H9 (cell line): ENCODE results near the gene TAS2R8. TPM values are rescaled to one million over a fixed set of nuclear protein-coding genes. Genes with fewer than 3 reads are reported as not detected.

Experiments used
- DNase-seq: peaks from one replicate; pipeline ENCODE4 v3.0.0-alpha.2; 2017
- H2AFZ ChIP-seq: one replicate; pipeline ENCODE4 v1.6.1; 2013; ENCODE audit warnings: mild to moderate bottlenecking, low read length, control low read depth, moderate library complexity
- H2AK5ac ChIP-seq: 2 replicates; pipeline ENCODE4 v1.6.1; 2013; ENCODE audit warnings: low read length, control low read depth, mixed read lengths; ENCODE audit not compliant: insufficient read length
- H2BK120ac ChIP-seq: one replicate; pipeline ENCODE4 v1.6.1; 2013; ENCODE audit warnings: low read depth, mild to moderate bottlenecking, low read length, control low read depth, inconsistent platforms; ENCODE audit not compliant: poor library complexity, severe bottlenecking
- H2BK12ac ChIP-seq: 2 replicates; pipeline ENCODE4 v1.6.1; 2013; ENCODE audit warnings: low read length, control low read depth, mixed read lengths, low read depth; ENCODE audit not compliant: insufficient read length
- H2BK15ac ChIP-seq: 2 replicates; pipeline ENCODE4 v1.6.1; 2013; ENCODE audit warnings: low read depth, low read length, control low read depth
- H2BK20ac ChIP-seq: one replicate; pipeline ENCODE4 v1.6.1; 2013; ENCODE audit warnings: low read depth, mild to moderate bottlenecking, low read length, control low read depth, inconsistent platforms; ENCODE audit not compliant: poor library complexity, severe bottlenecking
- H2BK5ac ChIP-seq: 2 replicates; pipeline ENCODE4 v1.6.1; 2013; ENCODE audit warnings: low read length, control low read depth, mixed read lengths; ENCODE audit not compliant: insufficient read length
- H3K14ac ChIP-seq: 2 replicates; pipeline ENCODE4 v1.6.1; 2013; ENCODE audit warnings: low read length, control low read depth; ENCODE audit not compliant: insufficient read depth
- H3K18ac ChIP-seq: 2 replicates; pipeline ENCODE4 v1.6.1; 2013; ENCODE audit warnings: low read depth, mild to moderate bottlenecking, mixed read lengths, low read length, control low read depth; ENCODE audit not compliant: insufficient read length
- H3K23ac ChIP-seq: 2 replicates; pipeline ENCODE4 v1.6.1; 2013; ENCODE audit warnings: low read length, control low read depth, mixed read lengths, low read depth; ENCODE audit not compliant: insufficient read length
- H3K23me2 ChIP-seq: 2 replicates; pipeline ENCODE4 v1.6.1; 2013; ENCODE audit warnings: low read depth, mild to moderate bottlenecking, mixed read lengths, low read length, control low read depth; ENCODE audit not compliant: insufficient read length, poor library complexity, severe bottlenecking
- H3K27ac ChIP-seq: 2 replicates; pipeline ENCODE4 v1.5.1; 2013; ENCODE audit warnings: low read length, control low read depth, mixed read lengths, low read depth; ENCODE audit not compliant: insufficient read length
- H3K27me3 ChIP-seq: 2 replicates; pipeline ENCODE4 v1.6.1; 2013; ENCODE audit warnings: low read length, control low read depth, inconsistent platforms; ENCODE audit not compliant: insufficient read depth
- H3K4ac ChIP-seq: 2 replicates; pipeline ENCODE4 v1.6.1; 2013; ENCODE audit warnings: low read depth, mild to moderate bottlenecking, control low read depth, inconsistent platforms, low read length, moderate library complexity
- H3K4me1 ChIP-seq: 2 replicates; pipeline ENCODE4 v1.6.1; 2013; ENCODE audit warnings: low read length, control low read depth, inconsistent platforms; ENCODE audit not compliant: insufficient read depth
- H3K4me2 ChIP-seq: 2 replicates; pipeline ENCODE4 v1.6.1; 2013; ENCODE audit warnings: low read length, control low read depth, mixed read lengths; ENCODE audit not compliant: insufficient read length, insufficient read depth
- H3K56ac ChIP-seq: 2 replicates; pipeline ENCODE4 v1.6.1; 2013; ENCODE audit warnings: low read depth, mild to moderate bottlenecking, mixed read lengths, low read length, control low read depth; ENCODE audit not compliant: insufficient read length
- H3K79me1 ChIP-seq: 2 replicates; pipeline ENCODE4 v1.6.1; 2013; ENCODE audit warnings: low read depth, mild to moderate bottlenecking, moderate library complexity, low read length, control low read depth, inconsistent platforms; ENCODE audit not compliant: insufficient read depth, poor library complexity, severe bottlenecking
- H3K79me2 ChIP-seq: 2 replicates; pipeline ENCODE4 v1.6.1; 2013; ENCODE audit warnings: low read length, control low read depth, inconsistent platforms; ENCODE audit not compliant: insufficient read depth
- H3K9ac ChIP-seq: 2 replicates; pipeline ENCODE4 v1.6.1; 2013; ENCODE audit warnings: low read length, control low read depth, mixed read lengths; ENCODE audit not compliant: insufficient read length; ENCODE audit errors: extremely low read depth
- H3K9me3 ChIP-seq: one replicate; pipeline ENCODE4 v1.6.1; 2013; ENCODE audit warnings: low read depth, low read length, inconsistent platforms; ENCODE audit not compliant: control insufficient read depth
- H3T11ph ChIP-seq: one replicate; pipeline ENCODE4 v1.6.1; 2013; ENCODE audit warnings: mild to moderate bottlenecking, low read length, control low read depth, inconsistent platforms
- H4K20me1 ChIP-seq: one replicate; pipeline ENCODE4 v1.6.1; 2013; ENCODE audit not compliant: control insufficient read depth, insufficient read length, insufficient read depth
- H4K5ac ChIP-seq: 2 replicates; pipeline ENCODE4 v1.6.1; 2013; ENCODE audit warnings: low read depth, mild to moderate bottlenecking, mixed read lengths, low read length, control low read depth; ENCODE audit not compliant: insufficient read length
- H4K8ac ChIP-seq: replicated peaks from 2 replicates; pipeline ENCODE4 v1.6.1; 2013; ENCODE audit warnings: low read length, control low read depth, mixed read lengths, low read depth; ENCODE audit not compliant: insufficient read length
- H4K91ac ChIP-seq: 2 replicates; pipeline ENCODE4 v1.6.1; 2013; ENCODE audit warnings: low read depth, mild to moderate bottlenecking, moderate library complexity, mixed read lengths, low read length, control low read depth; ENCODE audit not compliant: insufficient read length
- H3K27ac Mint-ChIP-seq, 3 experiments: 2 replicates in 2 of 3; 3 replicates in 1 of 3; pipeline ENCODE4 v1.8.0; 2020 to 2021; ENCODE audit warnings: mixed read lengths in 3 of 3, mild to moderate bottlenecking in 1 of 3, moderate library complexity in 1 of 3
- H3K27me3 Mint-ChIP-seq: 2 replicates; pipeline ENCODE4 v1.8.0; 2021; ENCODE audit warnings: low read depth, mild to moderate bottlenecking, moderate library complexity, mixed read lengths
- H3K36me3 Mint-ChIP-seq, 3 experiments: 2 replicates in 2 of 3; 3 replicates in 1 of 3; pipeline ENCODE4 v1.8.0; 2020 to 2021; ENCODE audit warnings: low read depth in 3 of 3, mixed read lengths in 3 of 3; ENCODE audit not compliant: insufficient read depth in 1 of 3
- H3K4me1 Mint-ChIP-seq, 2 experiments: 2 replicates each; pipeline ENCODE4 v1.8.0; 2020; ENCODE audit warnings: mixed read lengths in 2 of 2
- H3K4me3 Mint-ChIP-seq, 2 experiments: 2 replicates in 1 of 2; 3 replicates in 1 of 2; pipeline ENCODE4 v1.8.0; 2020 to 2021; ENCODE audit warnings: mild to moderate bottlenecking in 2 of 2, mixed read lengths in 2 of 2, moderate library complexity in 1 of 2
- H3K9me3 Mint-ChIP-seq, 2 experiments: 2 replicates in 1 of 2; 3 replicates in 1 of 2; pipeline ENCODE4 v1.8.0; 2020; ENCODE audit warnings: mild to moderate bottlenecking in 2 of 2, mixed read lengths in 2 of 2, moderate library complexity in 1 of 2
- WGBS: extraction: QIAGEN DNeasy Blood & Tissue Kit; methylation state at CpG from one replicate; pipeline ENCODE4 v1.1.7; 2013; ENCODE audit warnings: missing lambda C conversion rate, low lambda C conversion rate, mixed read lengths; ENCODE audit not compliant: insufficient read length; ENCODE audit errors: extremely low coverage; 5-methylcytosine and 5-hydroxymethylcytosine counted together
- total RNA-seq: library from RNA; stranded (reverse); gene quantifications from 2 replicates; pipeline ENCODE4 v1.2.1, GENCODE V29; 2021
- TF ChIP-seq, protein P1 (sequence below): fragments of 200-600 bp; sonication (generic); conservative IDR thresholded peaks from 3 replicates; pipeline ENCODE4 v1.8.0; 2021; ENCODE audit warnings: antibody characterized with exemption, mild to moderate bottlenecking

The TAS2R8 gene
- total RNA-seq, 1 experiment from 2014 or later = not detected

DNA sequence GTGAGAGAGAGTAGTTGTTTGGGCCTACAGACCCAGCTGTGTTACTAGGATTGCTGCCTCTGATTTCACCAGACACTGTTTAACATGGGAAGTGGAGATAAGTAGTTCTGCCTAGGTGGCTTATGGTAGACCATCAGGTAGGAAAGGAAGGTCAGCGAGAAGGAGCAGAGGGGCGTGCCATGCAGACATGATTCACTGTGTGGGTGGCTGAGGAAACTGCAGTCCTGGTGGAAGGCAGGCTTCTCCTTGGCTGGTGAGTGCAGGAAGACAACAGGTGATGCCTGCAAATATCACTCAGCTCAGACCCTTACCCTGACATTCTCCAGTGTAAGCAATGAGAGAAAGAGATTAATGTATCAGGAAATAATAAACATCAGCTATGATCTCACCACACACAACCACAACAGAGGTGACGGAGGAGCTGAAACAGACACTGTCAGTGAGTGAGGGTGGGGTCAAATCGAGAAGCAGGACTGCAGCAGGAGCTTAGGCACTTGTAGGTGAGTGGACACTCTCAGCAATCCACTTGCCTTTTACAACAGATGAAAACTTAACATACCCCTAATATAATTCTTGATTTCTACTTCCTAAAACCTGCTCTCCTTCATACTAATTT, 44.3 kb upstream of the TAS2R8 start:
- no peaks in the 10 kb centered on the region for H3K4me1 Mint-ChIP-seq
- H3K4me3 Mint-ChIP-seq = no peak overlapping the region
- Histone ChIP-seq H3K9me3 (peaks cover 8% of the 10 kb centered on the region), H3K79me1 (no peaks in the 10 kb centered on the region), H3K27ac (no peak overlapping the region), H2BK20ac (no peak overlapping the region), H4K91ac (no peak overlapping the region), H2BK15ac (no peak overlapping the region), H3K9ac (no peak overlapping the region), H3K56ac (no peak overlapping the region), H4K8ac (no peak overlapping the region), H4K5ac (no peak overlapping the region), H3K23me2 (no peaks in the 10 kb centered on the region), H2BK120ac (no peak overlapping the region), H3K14ac (no peak overlapping the region), H3K4ac (no peak overlapping the region), H3K18ac (no peak overlapping the region), H2AK5ac (no peak overlapping the region), H3K23ac (no peak overlapping the region), H2AFZ (no peak overlapping the region), H2BK12ac (no peak overlapping the region), H3K4me2 (no peak overlapping the region), H3K4me1 (no peaks in the 10 kb centered on the region), H2BK5ac (no peak overlapping the region), H3T11ph (no peak overlapping the region), H4K20me1 (no peaks in the 10 kb centered on the region), H3K27me3 (no peaks in the 10 kb centered on the region), H3K79me2 (no peaks in the 10 kb centered on the region)
- no CpG with 5 or more reads among the region's 4 CpGs for WGBS
- no peaks in the 10 kb centered on the region for H3K27me3 Mint-ChIP-seq
- peaks cover 11 to 19% of the 10 kb centered on the region in 2 experiments for H3K9me3 Mint-ChIP-seq
- H3K36me3 Mint-ChIP-seq = peaks cover 18 to 26% (median 20%) of the 10 kb centered on the region in 3 experiments
- H3K27ac Mint-ChIP-seq = no peak overlapping the region
- no peak for DNase-seq
- TF ChIP-seq, protein P1, sequence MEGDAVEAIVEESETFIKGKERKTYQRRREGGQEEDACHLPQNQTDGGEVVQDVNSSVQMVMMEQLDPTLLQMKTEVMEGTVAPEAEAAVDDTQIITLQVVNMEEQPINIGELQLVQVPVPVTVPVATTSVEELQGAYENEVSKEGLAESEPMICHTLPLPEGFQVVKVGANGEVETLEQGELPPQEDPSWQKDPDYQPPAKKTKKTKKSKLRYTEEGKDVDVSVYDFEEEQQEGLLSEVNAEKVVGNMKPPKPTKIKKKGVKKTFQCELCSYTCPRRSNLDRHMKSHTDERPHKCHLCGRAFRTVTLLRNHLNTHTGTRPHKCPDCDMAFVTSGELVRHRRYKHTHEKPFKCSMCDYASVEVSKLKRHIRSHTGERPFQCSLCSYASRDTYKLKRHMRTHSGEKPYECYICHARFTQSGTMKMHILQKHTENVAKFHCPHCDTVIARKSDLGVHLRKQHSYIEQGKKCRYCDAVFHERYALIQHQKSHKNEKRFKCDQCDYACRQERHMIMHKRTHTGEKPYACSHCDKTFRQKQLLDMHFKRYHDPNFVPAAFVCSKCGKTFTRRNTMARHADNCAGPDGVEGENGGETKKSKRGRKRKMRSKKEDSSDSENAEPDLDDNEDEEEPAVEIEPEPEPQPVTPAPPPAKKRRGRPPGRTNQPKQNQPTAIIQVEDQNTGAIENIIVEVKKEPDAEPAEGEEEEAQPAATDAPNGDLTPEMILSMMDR = no peak
